HepG2 (cell line): ENCODE results near the gene SEC14L5. TPM values are rescaled to one million over a fixed set of nuclear protein-coding genes. Genes with fewer than 3 reads are reported as not detected.

ENCODE experiments used
- ATAC-seq: fragments of 200-7000 bp; cut with Tn5 transposase; 3 replicates; pipeline ENCODE4 v1.9.1; 2020; ENCODE audit warnings: mild to moderate bottlenecking, moderate library complexity
- BruUV-seq: library from RNA; stranded (reverse); fragments of 400-500 nt; replicated peaks from 2 replicates; lab custom pipeline; 2021; lab: Mats Ljungman, UMichigan
- CTCF ChIA-PET: fragments of 300-600 bp; formaldehyde crosslinking; extraction: SDS; loops from one replicate; lab custom pipeline; 2021; ENCODE audit warnings: low total read pairs, inconsistent platforms, low intra/inter-chr PET ratio; lab: Yijun Ruan, JAX
- POLR2A ChIA-PET: fragments of 350-600 bp; sonication (Branson Sonifier 250); formaldehyde crosslinking; loops from one replicate; lab custom pipeline; 2020; ENCODE audit warnings: antibody characterized with exemption, inconsistent platforms; lab: Yijun Ruan, JAX
- DNase-seq: peaks from one replicate; pipeline ENCODE4 v3.0.0-alpha.2; 2015; ENCODE audit warnings: low spot score
- FAIRE-seq: peaks from 3 replicates; lab custom pipeline; 2011; peaks lifted over from hg19 to GRCh38; lab: Jason Lieb, UNC
- H2AFZ ChIP-seq: one replicate; pipeline ENCODE4 v1.6.1; 2011; ENCODE audit warnings: low read length, inconsistent platforms
- H3K27ac ChIP-seq: fragments of 300-600 bp; 3 replicates; pipeline ENCODE4 v1.8.0; 2011; ENCODE audit warnings: mixed run types, mild to moderate bottlenecking, mixed read lengths, low read length, inconsistent platforms; ENCODE audit not compliant: insufficient read depth; ENCODE audit errors: extremely low read length
- H3K27me3 ChIP-seq, 2 experiments: fragments of 200-600 bp in 1 of 2; 2 replicates in 1 of 2; 3 replicates in 1 of 2; pipeline versions ENCODE4 v1.6.0 to v1.8.0; 2011; ENCODE audit warnings: low read length in 2 of 2, mild to moderate bottlenecking in 2 of 2, moderate library complexity in 2 of 2, inconsistent platforms in 1 of 2; ENCODE audit not compliant: insufficient read depth in 2 of 2, control insufficient read depth in 1 of 2
- H3K36me3 ChIP-seq, 2 experiments: fragments of 200-600 bp in 1 of 2; replicated peaks in 1 of 2; 2 replicates in 1 of 2; 3 replicates in 1 of 2; pipeline versions ENCODE4 v1.5.1 to v1.8.0; 2011; ENCODE audit warnings: low read length in 2 of 2, inconsistent platforms in 1 of 2; ENCODE audit not compliant: insufficient read depth in 2 of 2, control insufficient read depth in 1 of 2
- H3K4me1 ChIP-seq: 2 replicates; pipeline ENCODE4 v1.5.1; 2012; ENCODE audit warnings: low read length, inconsistent platforms; ENCODE audit not compliant: insufficient read depth
- H3K4me2 ChIP-seq: 2 replicates; pipeline ENCODE4 v1.6.0; 2011; ENCODE audit warnings: low read depth, low read length, inconsistent platforms
- H3K4me3 ChIP-seq, 3 experiments: fragments of 200-600 bp in 1 of 3; sonication (generic), shearing (Covaris generic) in 1 of 3; replicated peaks in 1 of 3; 2 replicates each; pipeline ENCODE4 v1.5.1; 2011 to 2016; ENCODE audit warnings: low read length in 3 of 3, inconsistent platforms in 2 of 3, low read depth in 2 of 3, mild to moderate bottlenecking in 2 of 3, control low read depth in 1 of 3, mixed read lengths in 1 of 3; ENCODE audit not compliant: insufficient read depth in 1 of 3
- H3K79me2 ChIP-seq: one replicate; pipeline ENCODE4 v1.6.1; 2011; ENCODE audit warnings: low read length, inconsistent platforms; ENCODE audit not compliant: insufficient read depth
- H3K9ac ChIP-seq: 2 replicates; pipeline ENCODE4 v1.6.0; 2011; ENCODE audit warnings: mild to moderate bottlenecking, low read depth, low read length, inconsistent platforms; ENCODE audit not compliant: insufficient read depth
- H3K9me3 ChIP-seq: 2 replicates; pipeline ENCODE4 v1.5.1; 2012; ENCODE audit warnings: mild to moderate bottlenecking, low read length
- H4K20me1 ChIP-seq: 2 replicates; pipeline ENCODE4 v1.6.0; 2011; ENCODE audit warnings: inconsistent platforms, mild to moderate bottlenecking, low read length, moderate library complexity; ENCODE audit not compliant: insufficient read depth
- ATF4 ChIP-seq, 2 experiments: fragments of 450-650 bp in 1 of 2; sonication (generic) in 1 of 2; formaldehyde crosslinking; IDR thresholded peaks; 2 replicates each; pipeline versions ENCODE4 v1.5.0 to v1.8.0; 2020 to 2022; ENCODE audit warnings: mild to moderate bottlenecking in 1 of 2, missing genetic modification reagents in 1 of 2
- CBX5 ChIP-seq: sonication (generic); formaldehyde crosslinking; IDR thresholded peaks from 2 replicates; pipeline ENCODE4 v1.4.0; 2020; ENCODE audit warnings: missing genetic modification reagents, borderline replicate concordance
- ZFAT ChIP-seq: sonication (generic); formaldehyde crosslinking; conservative IDR thresholded peaks from 2 replicates; pipeline ENCODE4 v1.8.1; 2023; ENCODE audit warnings: missing genetic modification reagents, inconsistent platforms
- WGBS: methylation state at CpG from one replicate; pipeline ENCODE4 v1.1.6; 2017; ENCODE audit warnings: low lambda C conversion rate; 5-methylcytosine and 5-hydroxymethylcytosine counted together
- in situ Hi-C: cut with HindIII; loops from 2 replicates; pipeline ENCODE4 v1.10.0; 2017; ENCODE audit warnings: low pct_unique_long_range_greater_than_20kb; ENCODE audit not compliant: extremely low pct_ligation_motif_present
- intact Hi-C: fragments of 100-400 bp; cut with micrococcal nuclease; formaldehyde crosslinking; loops from one replicate; pipeline ENCODE4 v1.10.0; 2022; ENCODE audit not compliant: unreplicated experiment
- polyA plus RNA-seq, 8 experiments: library from polyadenylated mRNA; depleted of rRNA in 3 of 8; stranded (reverse) in 7 of 8; unstranded in 1 of 8; fragments of >200 nt; fragmentation: Illumina TruSeq in 4 of 8; extraction: Trizol in 4 of 8; gene quantifications; 2 replicates each; pipeline versions ENCODE4 v1.2.1 to v1.2.3, GENCODE V29; 2011 to 2016; ENCODE audit warnings: low read depth in 4 of 8, missing spikeins in 1 of 8, mixed read lengths in 1 of 8; ENCODE audit not compliant: insufficient read depth in 1 of 8
- total RNA-seq, 5 experiments: library from RNA; depleted of rRNA; stranded (reverse); fragments of >200 nt; fragmentation: Illumina TruSeq; extraction: Trizol; gene quantifications; 2 replicates each; pipeline ENCODE4 v1.2.3, GENCODE V29; 2016; ENCODE audit warnings: low read depth in 1 of 5
- TF ChIP-seq, protein P1 (sequence below): sonication (generic); formaldehyde crosslinking; conservative IDR thresholded peaks from 2 replicates; pipeline ENCODE4 v1.8.1; 2023; ENCODE audit warnings: missing genetic modification reagents

SEC14L5 gene
- total and polyA plus RNA-seq, 2 of the 13 experiments (the other 11 are each of a cell fraction or from before 2014, with no cell fraction given) = 0.40 to 0.42 TPM

DNA sequence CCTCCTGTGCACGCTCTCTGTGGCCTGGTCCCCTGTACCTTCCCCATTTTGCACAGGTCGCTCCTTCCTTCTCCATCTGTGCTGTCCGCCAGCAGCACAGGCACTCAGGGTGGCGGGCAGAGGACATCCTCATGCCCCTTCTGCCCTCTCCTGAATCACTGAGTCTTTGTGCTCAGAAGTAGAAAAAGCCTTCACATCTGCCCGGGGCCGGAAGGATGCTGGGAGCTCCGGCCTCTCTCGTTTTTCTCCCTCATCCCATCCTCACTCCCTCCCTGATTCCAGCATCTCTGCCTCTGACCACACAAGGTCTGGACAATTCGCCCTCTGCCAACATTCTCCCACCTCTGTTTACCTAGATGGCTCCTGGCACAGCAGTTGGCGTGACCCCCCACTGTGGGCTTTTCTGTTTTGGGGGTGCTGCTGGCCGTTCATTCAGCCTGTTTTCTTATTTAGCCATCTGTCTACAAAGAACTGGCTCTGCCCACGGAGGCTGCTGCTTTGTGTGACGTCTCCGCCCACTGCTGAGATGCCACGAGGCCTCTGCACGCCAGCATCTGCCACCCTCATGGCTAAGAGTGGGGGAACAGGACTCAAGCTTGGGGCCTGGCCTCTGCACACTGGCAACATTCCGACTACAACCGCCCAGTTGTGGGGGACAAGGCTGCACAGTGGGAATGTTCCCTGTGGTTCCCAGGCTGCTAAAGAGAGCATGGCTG, 36.7 kb downstream of the SEC14L5 start:
- intact Hi-C loops = no loop called here

More for the DNA sequence above, 36.7 kb downstream of the SEC14L5 start:
- Histone ChIP-seq H3K36me3 (no peaks in the 10 kb centered on the region), H4K20me1 (no peaks in the 10 kb centered on the region), H3K27me3 (peaks cover 3 to 31% of the 10 kb centered on the region in 2 experiments; a peak in 4 of 5 replicates), H3K4me1 (no peaks in the 10 kb centered on the region; the same call in 1 of the 2 replicates), H3K27ac (no peak overlapping the region), H3K79me2 (no peaks in the 10 kb centered on the region), H2AFZ (no peak overlapping the region), H3K4me3 (no peak overlapping the region), H3K9me3 (no peaks in the 10 kb centered on the region), H3K4me2 (no peak overlapping the region), H3K9ac (no peak overlapping the region)
- CTCF ChIA-PET = no interaction called here
- WGBS = 24% methylated on average over 17 of the region's 18 CpGs
- FAIRE-seq = no peak
- in situ Hi-C loops = no loop called here
- TF ChIP-seq CBX5 (no peak), ATF4 (CRISPR knock-in tag; IDR thresholded peaks at IDR 0.05) (no peak), ZFAT (CRISPR knock-in tag) (no peak)
- TF ChIP-seq, protein P1, sequence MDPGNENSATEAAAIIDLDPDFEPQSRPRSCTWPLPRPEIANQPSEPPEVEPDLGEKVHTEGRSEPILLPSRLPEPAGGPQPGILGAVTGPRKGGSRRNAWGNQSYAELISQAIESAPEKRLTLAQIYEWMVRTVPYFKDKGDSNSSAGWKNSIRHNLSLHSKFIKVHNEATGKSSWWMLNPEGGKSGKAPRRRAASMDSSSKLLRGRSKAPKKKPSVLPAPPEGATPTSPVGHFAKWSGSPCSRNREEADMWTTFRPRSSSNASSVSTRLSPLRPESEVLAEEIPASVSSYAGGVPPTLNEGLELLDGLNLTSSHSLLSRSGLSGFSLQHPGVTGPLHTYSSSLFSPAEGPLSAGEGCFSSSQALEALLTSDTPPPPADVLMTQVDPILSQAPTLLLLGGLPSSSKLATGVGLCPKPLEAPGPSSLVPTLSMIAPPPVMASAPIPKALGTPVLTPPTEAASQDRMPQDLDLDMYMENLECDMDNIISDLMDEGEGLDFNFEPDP = 0 out of 2 replicates have a peak, but pooled peaks have one; percentile 31
- BruUV-seq = no TSS peak
- peak; percentile 45; the same call in 2 of the 3 replicates for ATAC-seq
- POLR2A ChIA-PET = no interaction called here
- no peak for DNase-seq
